ENCODE measurements around the gene SLC30A2. TPM values are rescaled to one million over a fixed set of nuclear protein-coding genes. Genes with fewer than 3 reads are reported as not detected.

Gene SLC30A2, protein sequence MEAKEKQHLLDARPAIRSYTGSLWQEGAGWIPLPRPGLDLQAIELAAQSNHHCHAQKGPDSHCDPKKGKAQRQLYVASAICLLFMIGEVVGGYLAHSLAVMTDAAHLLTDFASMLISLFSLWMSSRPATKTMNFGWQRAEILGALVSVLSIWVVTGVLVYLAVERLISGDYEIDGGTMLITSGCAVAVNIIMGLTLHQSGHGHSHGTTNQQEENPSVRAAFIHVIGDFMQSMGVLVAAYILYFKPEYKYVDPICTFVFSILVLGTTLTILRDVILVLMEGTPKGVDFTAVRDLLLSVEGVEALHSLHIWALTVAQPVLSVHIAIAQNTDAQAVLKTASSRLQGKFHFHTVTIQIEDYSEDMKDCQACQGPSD
- under 1 TPM; under 0.01 to 0.33 TPM for total RNA-seq

GRCh38 chr1:26045722-26046245 lies at the start of gene SLC30A2:
SLC30A2 (minus strand) TSS chr1:26046118; CDS start chr1:26045896, 222 bp downstream.

DNA sequence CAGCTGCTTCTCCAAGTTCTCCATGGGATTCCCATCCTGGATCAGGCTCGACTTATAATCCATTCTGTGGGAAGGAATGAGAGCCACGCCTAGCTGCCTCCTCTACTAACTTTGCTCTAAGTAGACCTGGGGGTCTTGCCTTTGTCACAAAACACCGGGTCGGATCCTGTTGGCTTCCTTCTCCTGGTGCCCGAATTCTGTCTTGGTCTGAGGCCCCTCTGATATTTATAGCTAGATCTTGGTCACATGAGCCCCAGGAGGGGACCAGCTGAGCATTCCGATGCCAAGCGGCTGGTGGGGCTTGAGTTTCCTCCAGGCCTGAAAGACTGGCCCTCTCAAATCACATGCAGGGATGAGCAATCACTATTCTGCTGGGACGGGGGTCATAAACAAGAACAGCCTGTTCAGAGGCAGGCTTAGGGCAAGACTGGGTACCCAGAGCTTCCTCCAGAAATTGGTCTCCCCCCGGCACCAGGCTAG lies 21.6 kb upstream of the SLC30A2 start, which contains the start of gene TRIM63:
TRIM63 (minus strand) TSS at position 199 of the 480 bp plus-strand sequence; CDS start at position 63, 136 bp downstream.

GRCh38 chr1:26021647-26022403 lies 24.1 kb downstream of the SLC30A2 start, which contains the start of gene EXTL1:
EXTL1 (plus strand) TSS chr1:26021775; CDS start chr1:26022647, 872 bp downstream.

DNA sequence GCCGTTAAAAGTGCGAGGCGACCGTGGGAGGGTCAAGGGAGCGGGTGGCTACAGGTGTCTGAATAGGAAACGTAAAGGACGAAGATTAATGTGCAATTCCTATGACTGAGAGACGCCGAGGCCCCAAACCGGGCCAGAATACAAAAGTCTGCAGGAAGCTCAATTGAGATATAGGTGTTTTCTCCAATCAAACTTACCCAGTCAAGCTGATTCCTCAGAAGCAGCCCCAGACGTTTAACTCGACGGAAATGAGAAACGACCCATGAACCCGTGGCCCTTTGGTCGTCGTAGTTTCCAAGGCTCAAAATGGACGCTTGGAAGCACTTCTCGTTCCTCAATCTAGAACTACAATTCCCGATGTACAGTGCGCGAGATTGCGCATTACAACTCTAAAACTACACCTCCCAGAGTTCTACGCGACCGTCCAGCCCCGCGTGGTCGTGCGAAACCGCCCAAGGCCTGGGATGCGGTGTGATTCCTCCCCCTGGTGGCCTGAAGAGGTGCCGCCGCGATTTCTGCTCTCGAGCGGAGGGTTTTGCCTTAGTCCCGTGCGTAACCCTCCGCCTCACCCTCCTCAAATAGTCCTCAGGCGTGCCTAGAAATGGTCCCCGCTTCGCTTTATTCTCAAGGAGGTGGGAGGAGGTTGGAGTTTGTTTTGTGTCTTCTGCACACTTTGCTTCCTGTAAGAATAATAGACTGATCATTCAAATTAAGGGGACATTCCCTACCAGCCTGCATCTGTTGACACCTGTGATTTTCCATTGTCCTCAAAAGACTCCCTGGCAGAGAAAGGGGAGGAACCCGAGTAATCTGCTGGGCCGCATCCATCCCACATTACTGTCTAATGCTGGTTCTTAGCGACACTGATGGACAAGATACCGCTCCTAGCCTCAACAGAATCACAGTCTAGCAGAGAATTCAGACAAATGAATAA lies 47.8 kb downstream of the SLC30A2 start, which contains the start of gene PAFAH2:
PAFAH2 (minus strand) TSS at position 236 of the 934 bp plus-strand sequence. CDS start 7,247 bp downstream, outside the sequence.

Small RNA genes lying within 50 kb of the gene (small RNA-seq; reads per million reads assigned to genes)
- gene RF00283 (0 reads per million in 2 donors), gene RF00492 (0 reads per million in 2 donors)

Other genes with a start within 250 kb of the SLC30A2 start
- 10 to 100 TPM; 40.6 to 48.6 TPM for gene SELENON, start 245.9 kb downstream of the SLC30A2 start, total RNA-seq
- gene MTFR1L, start 226.2 kb downstream of the SLC30A2 start, total RNA-seq: 10 to 100 TPM; 41.0 to 42.6 TPM
- 10 to 100 TPM in 1 of 2 donors, 1 to 10 TPM in 1; 7.6 to 14.0 TPM for gene AUNIP, start 186.7 kb downstream of the SLC30A2 start, total RNA-seq
- gene PAQR7, start 170.4 kb downstream of the SLC30A2 start, total RNA-seq: 1 to 10 TPM; 4.7 to 5.9 TPM
- 100 to 1,000 TPM; 102 to 144 TPM for gene STMN1, start 139.7 kb downstream of the SLC30A2 start, total RNA-seq
- gene PAFAH2, start 48.1 kb downstream of the SLC30A2 start, total RNA-seq: 10 to 100 TPM; 12.3 to 18.2 TPM
- 1 to 10 TPM; 3.4 to 8.0 TPM for gene EXTL1, start 24.3 kb downstream of the SLC30A2 start, total RNA-seq
- gene TRIM63, start 21.5 kb upstream of the SLC30A2 start, total RNA-seq: 100 to 1,000 TPM in 1 of 2 donors, 10 to 100 TPM in 1; 86.0 to 104 TPM
- gene PDIK1L, start 65.7 kb upstream of the SLC30A2 start, total RNA-seq: 1 to 10 TPM; 6.5 to 7.7 TPM
- not detected for gene FAM110D, start 113.0 kb upstream of the SLC30A2 start, total RNA-seq
- not detected for gene C1orf232, start 122.8 kb upstream of the SLC30A2 start, total RNA-seq
- 10 to 100 TPM; 20.6 to 44.0 TPM for gene ZNF593, start 123.8 kb upstream of the SLC30A2 start, total RNA-seq
- gene ZNF593OS, start 125.7 kb upstream of the SLC30A2 start, total RNA-seq: not detected
- under 1 TPM; 0.33 to 0.34 TPM for gene CNKSR1, start 131.4 kb upstream of the SLC30A2 start, total RNA-seq
- not detected for gene CATSPER4, start 144.5 kb upstream of the SLC30A2 start, total RNA-seq
- gene CEP85, start 188.1 kb upstream of the SLC30A2 start, total RNA-seq: 10 to 100 TPM in 1 of 2 donors, 1 to 10 TPM in 1; 10.0 to 22.3 TPM
- 10 to 100 TPM; 11.7 to 15.7 TPM for gene SH3BGRL3, start 234.0 kb upstream of the SLC30A2 start, total RNA-seq

Data from melanocyte of skin (primary cell).